AG09319 (cell line): ENCODE results near the gene PA2G4.

ENCODE experiments used
- DNase-seq: peaks from one replicate; pipeline ENCODE4 v3.0.0-alpha.2; 2010; ENCODE audit warnings: low read depth; ENCODE audit errors: extremely low read depth
- TF ChIP-seq, protein P1 (sequence below): IDR thresholded peaks from 2 replicates; pipeline ENCODE4 v1.5.1; 2011; ENCODE audit warnings: low read depth, mild to moderate bottlenecking, inconsistent platforms, low read length, moderate library complexity

Gene PA2G4

DNA sequence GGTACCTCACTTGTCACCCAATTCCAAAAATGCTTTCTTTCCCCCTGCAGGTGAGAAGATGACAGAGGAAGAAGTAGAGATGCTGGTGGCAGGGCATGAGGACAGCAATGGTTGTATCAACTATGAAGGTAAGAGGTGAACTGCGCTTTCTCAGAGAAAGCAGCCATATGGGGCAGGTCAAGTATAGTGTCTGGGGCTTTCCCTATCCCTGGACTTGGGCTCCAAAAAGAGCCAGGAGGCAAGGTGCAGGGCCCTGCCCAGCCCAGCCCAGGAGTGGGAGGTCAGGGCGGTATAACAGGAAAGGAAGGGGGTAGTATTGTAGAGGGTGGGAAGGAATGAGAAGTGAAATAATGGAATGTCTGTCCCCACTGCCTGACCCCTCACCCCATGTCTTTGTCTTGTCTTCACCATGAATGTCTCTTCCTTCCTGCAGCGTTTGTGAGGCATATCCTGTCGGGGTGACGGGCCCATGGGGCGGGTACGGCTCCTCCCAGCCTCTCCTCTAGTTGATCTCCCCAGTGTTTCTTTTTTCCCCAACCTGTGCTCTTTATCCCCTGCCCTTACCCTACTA is 55.9 kb downstream of the PA2G4 start:
- TF ChIP-seq, protein P1, sequence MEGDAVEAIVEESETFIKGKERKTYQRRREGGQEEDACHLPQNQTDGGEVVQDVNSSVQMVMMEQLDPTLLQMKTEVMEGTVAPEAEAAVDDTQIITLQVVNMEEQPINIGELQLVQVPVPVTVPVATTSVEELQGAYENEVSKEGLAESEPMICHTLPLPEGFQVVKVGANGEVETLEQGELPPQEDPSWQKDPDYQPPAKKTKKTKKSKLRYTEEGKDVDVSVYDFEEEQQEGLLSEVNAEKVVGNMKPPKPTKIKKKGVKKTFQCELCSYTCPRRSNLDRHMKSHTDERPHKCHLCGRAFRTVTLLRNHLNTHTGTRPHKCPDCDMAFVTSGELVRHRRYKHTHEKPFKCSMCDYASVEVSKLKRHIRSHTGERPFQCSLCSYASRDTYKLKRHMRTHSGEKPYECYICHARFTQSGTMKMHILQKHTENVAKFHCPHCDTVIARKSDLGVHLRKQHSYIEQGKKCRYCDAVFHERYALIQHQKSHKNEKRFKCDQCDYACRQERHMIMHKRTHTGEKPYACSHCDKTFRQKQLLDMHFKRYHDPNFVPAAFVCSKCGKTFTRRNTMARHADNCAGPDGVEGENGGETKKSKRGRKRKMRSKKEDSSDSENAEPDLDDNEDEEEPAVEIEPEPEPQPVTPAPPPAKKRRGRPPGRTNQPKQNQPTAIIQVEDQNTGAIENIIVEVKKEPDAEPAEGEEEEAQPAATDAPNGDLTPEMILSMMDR = no peak
- no peak for DNase-seq

DNA sequence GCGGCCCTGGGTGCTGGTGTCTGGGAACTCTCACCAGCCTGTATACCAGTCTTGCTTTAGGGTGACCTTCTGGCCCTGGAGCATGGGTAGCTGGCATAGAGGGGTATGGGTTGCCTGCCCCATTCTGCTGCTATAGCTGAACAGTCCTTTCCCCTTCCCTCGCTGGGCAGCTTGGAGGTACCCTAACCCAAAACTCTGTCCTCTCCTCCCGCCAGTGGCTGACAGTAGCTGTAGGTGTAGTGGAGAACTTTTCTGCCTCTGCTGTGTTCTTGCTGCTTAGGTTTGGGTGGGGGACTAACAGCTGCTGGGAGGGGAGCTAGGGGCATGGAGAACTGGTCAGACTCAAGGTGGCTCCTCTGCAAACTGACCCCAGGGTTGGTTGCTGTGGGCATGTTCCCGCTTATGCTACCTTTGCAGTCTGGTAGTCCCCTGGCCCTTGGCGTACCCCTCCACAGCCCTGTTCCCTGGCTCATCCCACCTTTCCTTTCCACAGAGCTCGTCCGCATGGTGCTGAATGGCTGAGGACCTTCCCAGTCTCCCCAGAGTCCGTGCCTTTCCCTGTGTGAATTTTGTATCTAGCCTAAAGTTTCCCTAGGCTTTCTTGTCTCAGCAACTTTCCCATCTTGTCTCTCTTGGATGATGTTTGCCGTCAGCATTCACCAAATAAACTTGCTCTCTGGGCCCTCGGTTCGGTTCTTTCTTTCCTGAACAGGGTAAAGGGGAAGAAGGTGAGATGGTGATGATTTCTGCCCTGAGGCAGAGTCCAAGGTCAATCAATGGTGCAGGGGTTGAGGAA is 56.7 kb downstream of the PA2G4 start:
- TF ChIP-seq, protein P1 = no peak

GRCh38 chr12:56161690-56162351 is 57.5 kb downstream of the PA2G4 start:
- no peak for DNase-seq
- TF ChIP-seq, protein P1 = no peak

More for the DNA sequence above, 56.7 kb downstream of the PA2G4 start:
- DNase-seq = no peak

GRCh38 chr12:56162468-56163290 is 58.3 kb downstream of the PA2G4 start:
- no peak for DNase-seq
- TF ChIP-seq, protein P1 = no peak
